HG03432 (cell line): ENCODE data around the gene MCCC2.
"Not testable (repeated sequence)": the region's sequence is repeated elsewhere in the genome, so short reads cannot be mapped to it uniquely, and the experiment has no call there.

Experiments
- ATAC-seq: cut with Tn5 transposase; IDR thresholded peaks from one replicate; pipeline ENCODE4 v1.9.1; 2021; ENCODE audit warnings: mild to moderate bottlenecking, moderate library complexity; ENCODE audit not compliant: unreplicated experiment

Gene MCCC2

DNA sequence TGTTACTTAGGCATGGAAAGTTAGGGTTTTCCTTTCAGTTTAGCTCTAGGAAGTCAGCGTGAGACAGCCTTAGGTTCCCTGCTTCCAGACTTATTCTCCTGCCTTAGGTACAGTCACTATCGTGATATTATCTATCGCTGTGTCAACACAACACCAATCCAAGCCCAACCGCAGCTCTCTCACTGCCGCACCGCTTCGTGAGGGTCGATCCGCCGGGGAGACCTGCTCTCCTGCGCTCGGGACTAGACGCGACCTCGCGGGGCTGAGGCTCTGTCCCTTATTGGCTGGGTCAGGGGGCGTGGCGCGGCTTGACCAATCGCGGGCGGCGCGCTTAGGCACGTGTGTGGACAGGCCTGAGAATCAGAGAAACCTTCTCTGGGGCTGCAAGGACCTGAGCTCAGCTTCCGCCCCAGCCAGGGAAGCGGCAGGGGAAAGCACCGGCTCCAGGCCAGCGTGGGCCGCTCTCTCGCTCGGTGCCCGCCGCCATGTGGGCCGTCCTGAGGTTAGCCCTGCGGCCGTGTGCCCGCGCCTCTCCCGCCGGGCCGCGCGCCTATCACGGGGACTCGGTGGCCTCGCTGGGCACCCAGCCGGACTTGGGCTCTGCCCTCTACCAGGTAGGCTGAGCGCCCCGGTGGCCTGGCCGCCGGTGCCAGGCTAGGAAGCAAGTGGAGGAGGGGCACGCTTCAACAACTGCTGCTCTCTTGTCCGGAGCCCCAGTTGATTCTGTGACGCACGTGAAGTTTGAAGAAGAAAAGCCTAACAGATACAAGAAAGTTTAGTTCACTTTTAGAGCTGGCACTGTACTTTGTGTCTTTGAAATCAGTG, at the start of gene MCCC2:
Gene MCCC2, plus strand, starts transcription at position 400 of the 825 bp plus-strand sequence. Its CDS starts 86 bp downstream, at position 486.
- peak; percentile 98 for ATAC-seq

GRCh38 chr5:71537687-71538086, 49.5 kb upstream of the MCCC2 start:
- ATAC-seq: no peak

GRCh38 chr5:71550885-71551284, 36.3 kb upstream of the MCCC2 start:
- not testable (repeated sequence) for ATAC-seq

GRCh38 chr5:71551582-71551981, 35.6 kb upstream of the MCCC2 start:
- ATAC-seq: not testable (repeated sequence)

GRCh38 chr5:71552026-71552749, 35.0 kb upstream of the MCCC2 start:
- ATAC-seq: not testable (repeated sequence)

- no peak for ATAC-seq
These were observed 24.0 kb upstream of the MCCC2 start for GRCh38 chr5:71563161-71563560.

GRCh38 chr5:71564895-71565294, 22.2 kb upstream of the MCCC2 start:
- no peak for ATAC-seq

- no peak for ATAC-seq
These were observed 17.2 kb upstream of the MCCC2 start for GRCh38 chr5:71569748-71570509.

GRCh38 chr5:71571811-71572210, 15.3 kb upstream of the MCCC2 start:
- ATAC-seq: not testable (repeated sequence)

- no peak for ATAC-seq
These were observed 13.5 kb upstream of the MCCC2 start for GRCh38 chr5:71573591-71573990.

- ATAC-seq: not testable (repeated sequence)
These were observed 11.6 kb upstream of the MCCC2 start for GRCh38 chr5:71575588-71575987.

DNA sequence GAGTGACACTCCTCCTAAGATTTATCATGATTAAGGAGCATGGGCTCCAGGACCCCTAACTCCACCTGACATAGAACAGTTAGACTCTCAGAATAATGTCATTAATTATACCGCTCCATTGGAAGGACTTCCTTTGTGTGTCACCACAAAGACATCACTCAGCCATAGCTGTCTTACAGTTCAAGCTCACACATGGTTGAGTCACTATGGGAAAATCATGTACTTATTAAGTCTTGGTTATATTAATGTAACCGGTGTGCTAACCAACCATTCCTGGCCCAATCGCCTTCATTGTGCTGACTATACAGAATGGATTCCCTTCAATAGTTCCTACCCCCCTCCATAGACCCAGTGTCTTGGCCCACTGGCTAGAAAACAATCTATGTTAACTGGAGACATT, 10.9 kb upstream of the MCCC2 start:
- no peak for ATAC-seq

DNA sequence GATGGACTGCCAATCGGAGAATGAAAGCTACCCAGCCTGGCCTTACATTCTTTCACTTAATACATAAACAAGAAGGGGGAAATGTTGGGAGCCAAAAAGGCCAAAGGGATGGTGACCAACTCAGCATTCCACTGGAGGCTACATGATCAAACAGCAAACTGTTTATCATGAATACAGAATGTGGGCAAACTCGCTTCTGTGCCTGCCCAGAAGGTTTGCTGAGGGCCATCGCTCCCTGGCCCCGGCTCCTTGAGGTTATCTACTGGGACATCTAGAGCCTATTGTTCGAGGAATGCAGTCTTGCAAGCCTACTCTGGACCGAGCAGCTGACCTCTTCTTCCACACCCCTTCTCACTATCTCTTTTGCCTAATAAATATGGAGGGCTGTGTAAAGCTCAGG, 9.3 kb upstream of the MCCC2 start:
- ATAC-seq: not testable (repeated sequence)

GRCh38 chr5:71582945-71583584, 4.1 kb upstream of the MCCC2 start:
- no peak for ATAC-seq

DNA sequence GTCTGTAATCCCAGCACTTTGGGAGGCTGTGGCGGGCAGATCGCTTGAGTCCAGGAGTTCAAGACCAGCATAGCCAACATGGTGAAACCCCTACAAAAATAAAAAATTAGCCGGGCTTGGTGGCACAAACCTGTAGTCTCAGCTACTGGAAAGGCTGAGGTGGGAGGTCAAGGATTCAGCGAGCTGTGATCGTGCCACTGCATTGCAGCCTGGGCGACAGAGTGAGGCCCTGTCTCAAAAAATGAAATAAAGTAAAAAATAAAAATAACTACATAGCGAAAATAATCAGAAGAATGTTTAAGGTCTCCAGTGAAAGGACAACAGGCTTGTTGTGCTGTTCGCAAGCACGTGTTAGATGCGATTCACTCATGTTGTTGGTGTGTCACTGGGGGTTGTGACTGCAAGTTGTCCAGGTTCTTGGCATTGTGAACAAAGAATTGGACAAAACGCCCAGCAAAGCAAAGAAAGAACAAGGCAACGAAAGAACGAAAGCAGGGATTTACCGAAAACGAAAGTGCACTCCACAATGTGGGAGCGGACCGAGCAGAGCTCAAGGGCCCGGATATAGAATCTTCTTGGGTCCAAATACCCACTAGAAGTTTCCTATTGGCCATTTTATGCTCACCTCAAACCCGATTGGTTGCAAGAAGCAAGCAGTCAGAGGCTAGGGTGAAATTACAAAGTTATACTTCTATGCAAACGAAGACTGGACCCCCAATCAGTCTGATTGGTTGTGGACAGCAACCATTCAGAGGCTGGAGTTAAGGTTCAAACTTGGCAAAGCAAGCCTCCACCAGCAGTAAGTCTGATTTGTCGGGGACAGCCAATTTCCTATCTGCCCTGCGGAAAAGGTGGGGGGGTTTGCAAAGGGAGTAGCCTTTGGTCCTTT, 844 bp upstream of the MCCC2 start:
- ATAC-seq: no peak

- peak; percentile 3 for ATAC-seq
These were observed 809 bp downstream of the MCCC2 start for GRCh38 chr5:71587766-71588532.

DNA sequence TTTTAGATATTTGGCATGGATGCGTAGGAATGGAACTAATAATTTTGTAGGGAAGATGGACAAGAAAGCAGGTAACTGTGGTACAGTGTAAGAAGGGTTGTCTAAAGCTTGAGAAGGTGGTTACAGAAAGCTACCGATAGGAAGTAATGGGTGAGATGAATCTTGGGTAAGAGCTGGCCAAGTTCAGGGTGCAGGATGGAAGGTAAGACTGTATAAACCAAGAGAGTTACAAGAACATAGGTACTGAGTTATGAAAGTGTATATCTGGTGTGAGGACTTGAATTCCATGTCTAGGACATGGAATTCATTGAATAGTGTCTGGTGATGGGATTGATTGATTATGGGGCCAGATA, 1.4 kb downstream of the MCCC2 start:
- ATAC-seq: no peak

DNA sequence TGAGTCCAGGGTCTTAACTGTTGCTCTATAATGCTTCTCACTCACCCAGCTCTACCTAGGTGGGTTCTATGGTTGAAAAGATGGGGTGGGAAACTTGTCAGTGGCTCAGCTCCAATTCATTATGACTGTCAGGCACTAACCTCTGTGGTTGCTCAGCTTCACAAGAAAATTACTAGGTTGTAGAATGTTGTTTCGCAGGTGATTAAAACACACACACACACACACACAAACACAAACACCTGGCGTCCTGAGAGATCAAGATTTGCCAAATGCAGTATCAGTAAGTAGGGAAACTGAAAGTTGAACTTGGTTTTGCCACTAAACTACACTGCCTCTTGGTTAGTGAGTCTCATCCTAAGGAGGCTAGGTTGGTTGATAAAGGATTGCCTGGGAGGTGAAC, 2.8 kb downstream of the MCCC2 start:
- no peak for ATAC-seq

GRCh38 chr5:71591100-71591499, 4.0 kb downstream of the MCCC2 start:
- no peak for ATAC-seq
